Liver (tissue), 9 donors: ENCODE data around the gene DCTN1. TPM values are rescaled to one million over a fixed set of nuclear protein-coding genes. Genes with fewer than 3 reads are reported as not detected.

ENCODE experiments used
- DNase-seq: peaks from one replicate; pipeline ENCODE4 v3.0.0-alpha.2; 2017; ENCODE audit warnings: low spot score
- H3K27ac ChIP-seq, 2 donors: one replicate each; pipeline ENCODE4 v1.7.0; 2013; ENCODE audit warnings: inconsistent platforms in 2 of 2, low read length in 2 of 2, control low read depth in 1 of 2, low read depth in 1 of 2, mild to moderate bottlenecking in 1 of 2
- H3K27me3 ChIP-seq, 4 donors: one replicate each; pipeline versions ENCODE4 v1.6.1 to v1.7.0; 2013; ENCODE audit warnings: low read length in 3 of 4, inconsistent platforms in 1 of 4, mild to moderate bottlenecking in 1 of 4, moderate library complexity in 1 of 4; ENCODE audit not compliant: control insufficient read depth in 4 of 4, insufficient read depth in 4 of 4
- H3K36me3 ChIP-seq, 4 donors: one replicate each; pipeline versions ENCODE4 v1.6.1 to v1.7.0; 2013; ENCODE audit warnings: low read length in 3 of 4, mild to moderate bottlenecking in 3 of 4, low read depth in 1 of 4, moderate library complexity in 1 of 4; ENCODE audit not compliant: control insufficient read depth in 4 of 4, insufficient read depth in 3 of 4
- H3K4me1 ChIP-seq, 4 donors: one replicate each; pipeline versions ENCODE4 v1.6.1 to v1.7.0; 2013; ENCODE audit warnings: low read length in 3 of 4, mild to moderate bottlenecking in 3 of 4, moderate library complexity in 1 of 4; ENCODE audit not compliant: control insufficient read depth in 4 of 4, insufficient read depth in 4 of 4
- H3K4me3 ChIP-seq, 3 donors: one replicate each; pipeline versions ENCODE4 v1.6.1 to v1.7.0; 2013; ENCODE audit warnings: low read length in 3 of 3, control low read depth in 1 of 3, low read depth in 1 of 3, mild to moderate bottlenecking in 1 of 3
- H3K9ac ChIP-seq, 2 donors: one replicate each; pipeline ENCODE4 v1.7.0; 2013; ENCODE audit warnings: low read length in 2 of 2, mild to moderate bottlenecking in 2 of 2, moderate library complexity in 2 of 2, control low read depth in 1 of 2, low read depth in 1 of 2
- H3K9me3 ChIP-seq, 4 donors: one replicate each; pipeline versions ENCODE4 v1.6.1 to v1.7.0; 2013; ENCODE audit warnings: low read length in 3 of 4; ENCODE audit not compliant: control insufficient read depth in 4 of 4
- ATF3 ChIP-seq: IDR thresholded peaks from 2 replicates; pipeline ENCODE4 v1.6.1; 2016; ENCODE audit warnings: antibody characterized with exemption
- CTCF ChIP-seq: fragments of 150-350 bp; IDR thresholded peaks from 2 replicates; pipeline ENCODE4 v1.5.1; 2017; ENCODE audit warnings: improper control_type of control experiment, low read depth, low read length; ENCODE audit not compliant: missing input control
- EGR1 ChIP-seq, 2 donors: IDR thresholded peaks; 2 replicates each; pipeline ENCODE4 v1.6.1; 2016 to 2018; ENCODE audit warnings: antibody characterized with exemption in 2 of 2, low read depth in 2 of 2
- FOXA1 ChIP-seq: IDR thresholded peaks from 2 replicates; pipeline ENCODE4 v1.6.1; 2016; ENCODE audit warnings: antibody characterized with exemption
- FOXA2 ChIP-seq: IDR thresholded peaks from 2 replicates; pipeline ENCODE4 v1.6.1; 2016; ENCODE audit warnings: antibody characterized with exemption
- GABPA ChIP-seq, 2 donors: IDR thresholded peaks in 1 of 2; conservative IDR thresholded peaks in 1 of 2; 2 replicates each; pipeline ENCODE4 v1.6.1; 2016; ENCODE audit warnings: antibody characterized with exemption in 2 of 2, mild to moderate bottlenecking in 1 of 2, moderate library complexity in 1 of 2
- HNF4A ChIP-seq, 2 donors: conservative IDR thresholded peaks; 2 replicates each; pipeline ENCODE4 v1.6.1; 2016; ENCODE audit warnings: antibody characterized with exemption in 2 of 2, mild to moderate bottlenecking in 2 of 2
- HNF4G ChIP-seq: IDR thresholded peaks from 2 replicates; pipeline ENCODE4 v1.6.1; 2016; ENCODE audit warnings: antibody characterized with exemption
- JUND ChIP-seq, 2 donors: IDR thresholded peaks; 2 replicates each; pipeline ENCODE4 v1.6.1; 2016; ENCODE audit warnings: antibody characterized with exemption in 2 of 2
- NR2F2 ChIP-seq: IDR thresholded peaks from 2 replicates; pipeline ENCODE4 v1.6.1; 2016; ENCODE audit warnings: antibody characterized with exemption
- RAD21 ChIP-seq, 2 donors: IDR thresholded peaks; 2 replicates each; pipeline ENCODE4 v1.6.1; 2016; ENCODE audit warnings: antibody characterized with exemption in 2 of 2, mild to moderate bottlenecking in 2 of 2
- REST ChIP-seq: IDR thresholded peaks from 2 replicates; pipeline ENCODE4 v1.6.1; 2016; ENCODE audit warnings: antibody characterized with exemption, mild to moderate bottlenecking
- SP1 ChIP-seq: IDR thresholded peaks from 2 replicates; pipeline ENCODE4 v1.6.1; 2018; ENCODE audit warnings: antibody characterized with exemption, mild to moderate bottlenecking
- TAF1 ChIP-seq: conservative IDR thresholded peaks from 2 replicates; pipeline ENCODE4 v1.6.1; 2016; ENCODE audit warnings: antibody characterized with exemption, mild to moderate bottlenecking
- YY1 ChIP-seq: IDR thresholded peaks from 2 replicates; pipeline ENCODE4 v1.6.1; 2016; ENCODE audit warnings: antibody characterized with exemption, mild to moderate bottlenecking
- ZBTB33 ChIP-seq: IDR thresholded peaks from 2 replicates; pipeline ENCODE4 v1.6.1; 2016; ENCODE audit warnings: antibody characterized with exemption
- WGBS: extraction: QIAGEN DNeasy Blood & Tissue Kit; methylation state at CpG from one replicate; pipeline ENCODE4 v1.1.7; 2013; 5-methylcytosine and 5-hydroxymethylcytosine counted together
- polyA plus RNA-seq, 2 donors: library from polyadenylated mRNA; stranded (reverse) in 1 of 2; unstranded in 1 of 2; fragments of 200-250 nt in 1 of 2; fragments of >200 nt in 1 of 2; fragmentation: Nextera tagmentation in 1 of 2; extraction: Ambion mirVana in 1 of 2; gene quantifications; one replicate each; pipeline versions ENCODE4 v1.2.1 to v1.2.3, GENCODE V29; 2013 to 2015
- total RNA-seq, 2 donors: library from RNA; depleted of rRNA; stranded (reverse); fragments of >200 nt; gene quantifications; one replicate each; pipeline ENCODE4 v1.2.3, GENCODE V29; 2014
- TF ChIP-seq, protein P1 (sequence below): IDR thresholded peaks from 2 replicates; pipeline ENCODE4 v1.6.1; 2016; ENCODE audit warnings: antibody characterized with exemption
- donor health status: healthy.
- donor health status: healthy.
- donor health status: healthy.
- donor health status: healthy.
- donor health status: healthy.

DCTN1 gene
- total and polyA plus RNA-seq, 4 donors, result 29.7 to 40.9 (median 33.5) TPM

GRCh38 chr2:74367789-74368188 lies 12.3 kb downstream of the DCTN1 start:
- H3K36me3 ChIP-seq, result peaks cover 19 to 84% (median 59%) of the 10 kb centered on the region in 4 donors
- H3K4me3 ChIP-seq, result no peak overlapping the region
- H3K4me1 ChIP-seq, result peaks cover 0 to 14% (median 11%) of the 10 kb centered on the region in 4 donors
- H3K27me3 ChIP-seq, result no peaks in the 10 kb centered on the region
- no peak for DNase-seq
- no peak overlapping the region for H3K27ac ChIP-seq
- TF ChIP-seq FOXA2, result no peak
- no peak for TF ChIP-seq TAF1
- TF ChIP-seq JUND (IDR thresholded peaks at IDR 0.05), result no peak
- TF ChIP-seq HNF4A (conservative IDR thresholded peaks at IDR 0.05), result no peak
- TF ChIP-seq, protein P1, sequence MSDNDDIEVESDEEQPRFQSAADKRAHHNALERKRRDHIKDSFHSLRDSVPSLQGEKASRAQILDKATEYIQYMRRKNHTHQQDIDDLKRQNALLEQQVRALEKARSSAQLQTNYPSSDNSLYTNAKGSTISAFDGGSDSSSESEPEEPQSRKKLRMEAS, result no peak
- no peak for TF ChIP-seq GABPA (IDR thresholded peaks at IDR 0.05 in 1 of 2, conservative IDR thresholded peaks at IDR 0.05 in 1 of 2)
- TF ChIP-seq ATF3, result no peak
- TF ChIP-seq CTCF, result no peak
- no peak for TF ChIP-seq RAD21 (IDR thresholded peaks at IDR 0.05)
- TF ChIP-seq HNF4G, result no peak
- no peak for TF ChIP-seq YY1
- no peak for TF ChIP-seq ZBTB33
- no peak for TF ChIP-seq EGR1 (IDR thresholded peaks at IDR 0.05; ENCODE audit: low read depth in 2 of 2)
- no peak for TF ChIP-seq SP1
- TF ChIP-seq REST, result no peak
- TF ChIP-seq NR2F2, result no peak
- no peak for TF ChIP-seq FOXA1
- no peak overlapping the region for H3K9ac ChIP-seq
- H3K9me3 ChIP-seq, result no peaks in the 10 kb centered on the region
- WGBS, result 97% methylated on average over 7 of the region's 7 CpGs

DNA sequence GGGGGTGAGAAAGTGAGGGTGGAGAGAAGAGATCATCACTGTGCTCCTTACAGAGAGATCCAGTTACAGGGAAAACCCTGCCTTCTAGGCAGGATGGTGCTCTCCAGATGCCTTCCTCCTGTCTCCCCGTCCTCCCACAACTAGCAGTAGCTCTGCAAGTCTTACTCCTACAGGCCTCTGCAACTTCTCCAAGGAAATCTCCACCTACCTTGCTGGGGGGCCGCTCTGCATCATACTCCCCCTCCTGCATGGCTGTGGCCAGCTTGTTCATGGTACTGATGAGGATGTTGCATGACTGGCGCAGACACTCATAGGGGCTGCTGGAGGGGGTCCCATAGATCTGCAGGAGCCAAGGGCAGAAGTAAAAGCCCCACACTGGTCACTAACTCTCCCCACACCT lies 14.1 kb downstream of the DCTN1 start:
- DNase-seq, result no peak
- H3K4me3 ChIP-seq, result no peak overlapping the region
- WGBS, result 97% methylated on average over 3 of the region's 3 CpGs
- TF ChIP-seq TAF1 (no peak), NR2F2 (no peak), FOXA2 (no peak), CTCF (no peak), YY1 (no peak), HNF4G (no peak), HNF4A (conservative IDR thresholded peaks at IDR 0.05) (no peak), REST (no peak), ATF3 (no peak), FOXA1 (no peak)
- TF ChIP-seq, protein P1, result no peak

More for the DNA sequence above, 14.1 kb downstream of the DCTN1 start:
- H3K4me1 ChIP-seq, result peaks cover 0 to 14% (median 11%) of the 10 kb centered on the region in 4 donors
- H3K36me3 ChIP-seq, result peaks cover 17 to 96% (median 74%) of the 10 kb centered on the region in 4 donors
- no peaks in the 10 kb centered on the region for H3K9me3 ChIP-seq
- H3K27ac ChIP-seq, result no peak overlapping the region
- no peaks in the 10 kb centered on the region for H3K27me3 ChIP-seq
- no peak overlapping the region for H3K9ac ChIP-seq
